Measurements from ENCODE around the gene ENTR1.
A peak's percentile ranks its signal among the peaks of the same experiment; 100 is the strongest.

GRCh38 chr9:136421791-136422190 lies 11.4 kb upstream of the ENTR1 start:
- no peak for TF ChIP-seq USF1 (IDR thresholded peaks at IDR 0.05; ENCODE audit: borderline replicate concordance, extremely low read length, insufficient read depth, low read depth, low read length)
- no peak for TF ChIP-seq CTCF (IDR thresholded peaks at IDR 0.05 in 2 of 3, conservative IDR thresholded peaks at IDR 0.05 in 1 of 3; ENCODE audit: control insufficient read depth in 2 of 3, extremely low read depth in 1 of 3, insufficient read depth in 1 of 3, low read depth in 3 of 3, low read length in 3 of 3)
- no peak for TF ChIP-seq FOS (IDR thresholded peaks at IDR 0.05; ENCODE audit: borderline replicate concordance, extremely low read depth, insufficient read length)
- peak; percentile 49; the same call in 1 of the 2 replicates for TF ChIP-seq POLR2A (IDR thresholded peaks at IDR 0.05; ENCODE audit: low read depth, low read length)
- TF ChIP-seq CEBPB (IDR thresholded peaks at IDR 0.05; ENCODE audit: borderline replicate concordance in 1 of 2, low read depth in 2 of 2, low read length in 2 of 2) = no peak
- no peak for TF ChIP-seq SMC3 (IDR thresholded peaks at IDR 0.05; ENCODE audit: borderline replicate concordance, low read length)
- no peak for TF ChIP-seq EZH2 (IDR thresholded peaks at IDR 0.05; ENCODE audit: borderline replicate concordance, control insufficient read depth, low read depth, low read length)
- no peak for TF ChIP-seq POLR2AphosphoS5 (IDR thresholded peaks at IDR 0.05; ENCODE audit: low read length)
- no peak for TF ChIP-seq YY1 (IDR thresholded peaks at IDR 0.05; ENCODE audit: low read depth, low read length)
- TF ChIP-seq HDAC2 (IDR thresholded peaks at IDR 0.05) = no peak

Data from GM12878 (cell line).